ENCODE results near the gene HP1BP3.

GRCh38 chr1:20760322-20760721 lies 26.8 kb downstream of the HP1BP3 start:
- TF ChIP-seq, protein P1, sequence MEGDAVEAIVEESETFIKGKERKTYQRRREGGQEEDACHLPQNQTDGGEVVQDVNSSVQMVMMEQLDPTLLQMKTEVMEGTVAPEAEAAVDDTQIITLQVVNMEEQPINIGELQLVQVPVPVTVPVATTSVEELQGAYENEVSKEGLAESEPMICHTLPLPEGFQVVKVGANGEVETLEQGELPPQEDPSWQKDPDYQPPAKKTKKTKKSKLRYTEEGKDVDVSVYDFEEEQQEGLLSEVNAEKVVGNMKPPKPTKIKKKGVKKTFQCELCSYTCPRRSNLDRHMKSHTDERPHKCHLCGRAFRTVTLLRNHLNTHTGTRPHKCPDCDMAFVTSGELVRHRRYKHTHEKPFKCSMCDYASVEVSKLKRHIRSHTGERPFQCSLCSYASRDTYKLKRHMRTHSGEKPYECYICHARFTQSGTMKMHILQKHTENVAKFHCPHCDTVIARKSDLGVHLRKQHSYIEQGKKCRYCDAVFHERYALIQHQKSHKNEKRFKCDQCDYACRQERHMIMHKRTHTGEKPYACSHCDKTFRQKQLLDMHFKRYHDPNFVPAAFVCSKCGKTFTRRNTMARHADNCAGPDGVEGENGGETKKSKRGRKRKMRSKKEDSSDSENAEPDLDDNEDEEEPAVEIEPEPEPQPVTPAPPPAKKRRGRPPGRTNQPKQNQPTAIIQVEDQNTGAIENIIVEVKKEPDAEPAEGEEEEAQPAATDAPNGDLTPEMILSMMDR (IDR thresholded peaks at IDR 0.05): no peak
- no peak for TF ChIP-seq POLR2A (IDR thresholded peaks at IDR 0.05)
- no peak for TF ChIP-seq EP300 (IDR thresholded peaks at IDR 0.05)
- TF ChIP-seq POLR2AphosphoS5 (IDR thresholded peaks at IDR 0.05): no peak

Data from suprapubic skin (tissue), 4 donors.